Activated T-cell treated with anti-CD3 and anti-CD28 coated beads, Interleukin-2, amount 50 U/mL, for 24 hours (primary cell): ENCODE data around the gene CREBL2.
"Not testable (repeated sequence)": the region's sequence is repeated elsewhere in the genome, so short reads cannot be mapped to it uniquely, and the experiment has no call there.

Source experiments
- DNase-seq: peaks from one replicate; pipeline ENCODE4 v3.0.0-alpha.2; 2020
- H3K27ac Mint-ChIP-seq: 2 replicates; pipeline ENCODE4 v1.8.0; 2020; ENCODE audit warnings: mild to moderate bottlenecking, mixed read lengths
- H3K27me3 Mint-ChIP-seq: 2 replicates; pipeline ENCODE4 v1.8.0; 2020; ENCODE audit warnings: mixed read lengths
- H3K36me3 Mint-ChIP-seq: 2 replicates; pipeline ENCODE4 v1.8.0; 2020; ENCODE audit warnings: low read depth, mixed read lengths
- H3K4me1 Mint-ChIP-seq: 2 replicates; pipeline ENCODE4 v1.8.0; 2020; ENCODE audit warnings: low read depth, mixed read lengths
- H3K4me3 Mint-ChIP-seq: 2 replicates; pipeline ENCODE4 v1.8.0; 2020; ENCODE audit warnings: mild to moderate bottlenecking, moderate library complexity, mixed read lengths
- H3K9me3 Mint-ChIP-seq: 2 replicates; pipeline ENCODE4 v1.8.0; 2020; ENCODE audit warnings: mixed read lengths

CREBL2 gene

GRCh38 chr12:12610711-12611110 lies 965 bp upstream of the CREBL2 start:
- peak overlapping the region; percentile 99 for H3K27ac Mint-ChIP-seq
- H3K9me3 Mint-ChIP-seq, result no peaks in the 10 kb centered on the region

GRCh38 chr12:12612358-12612757 lies 682 bp downstream of the CREBL2 start:
- no peaks in the 10 kb centered on the region for H3K9me3 Mint-ChIP-seq
- no peaks in the 10 kb centered on the region for H3K27me3 Mint-ChIP-seq
- no peak for DNase-seq
- H3K36me3 Mint-ChIP-seq, result peaks cover 40% of the 10 kb centered on the region
- H3K27ac Mint-ChIP-seq, result peak overlapping the region; percentile 99
- H3K4me1 Mint-ChIP-seq, result peaks cover 73% of the 10 kb centered on the region
- H3K4me3 Mint-ChIP-seq, result peak overlapping the region; percentile 96

More at GRCh38 chr12:12610711-12611110, 965 bp upstream of the CREBL2 start:
- H3K36me3 Mint-ChIP-seq, result peaks cover 30% of the 10 kb centered on the region
- no peak for DNase-seq
- H3K4me1 Mint-ChIP-seq, result peaks cover 71% of the 10 kb centered on the region
- no peaks in the 10 kb centered on the region for H3K27me3 Mint-ChIP-seq
- peak overlapping the region; percentile 96 for H3K4me3 Mint-ChIP-seq

- Mint-ChIP-seq H3K9me3 (no peaks in the 10 kb centered on the region), H3K27ac (peak overlapping the region; percentile 99), H3K36me3 (peaks cover 49% of the 10 kb centered on the region), H3K27me3 (no peaks in the 10 kb centered on the region), H3K4me3 (peak overlapping the region; percentile 96), H3K4me1 (peaks cover 67% of the 10 kb centered on the region)
- DNase-seq, result no peak
Observed at GRCh38 chr12:12613344-12613743, 1.7 kb downstream of the CREBL2 start.

- H3K27me3 Mint-ChIP-seq, result no peaks in the 10 kb centered on the region
- H3K4me1 Mint-ChIP-seq, result peaks cover 63% of the 10 kb centered on the region
- H3K36me3 Mint-ChIP-seq, result peaks cover 57% of the 10 kb centered on the region
- peak overlapping the region; percentile 79 for H3K27ac Mint-ChIP-seq
- peak overlapping the region; percentile 3 for H3K4me3 Mint-ChIP-seq
- H3K9me3 Mint-ChIP-seq, result no peaks in the 10 kb centered on the region
- DNase-seq, result no peak
Observed at GRCh38 chr12:12614342-12614741, 2.7 kb downstream of the CREBL2 start.

- Mint-ChIP-seq H3K36me3 (peaks cover 65% of the 10 kb centered on the region), H3K4me1 (peaks cover 68% of the 10 kb centered on the region), H3K27me3 (no peaks in the 10 kb centered on the region), H3K9me3 (no peaks in the 10 kb centered on the region), H3K27ac (peak overlapping the region; percentile 85), H3K4me3 (no peak overlapping the region)
- no peak for DNase-seq
Observed at GRCh38 chr12:12616512-12617310, 5.0 kb downstream of the CREBL2 start.

GRCh38 chr12:12618064-12618463 lies 6.4 kb downstream of the CREBL2 start:
- H3K9me3 Mint-ChIP-seq, H3K4me3 Mint-ChIP-seq, H3K27ac Mint-ChIP-seq, DNase-seq, H3K27me3 Mint-ChIP-seq: not testable (repeated sequence)
- Mint-ChIP-seq H3K4me1 (peaks cover 72% of the 10 kb centered on the region), H3K36me3 (peaks cover 56% of the 10 kb centered on the region)

- H3K4me3 Mint-ChIP-seq, result no peak overlapping the region
- no peaks in the 10 kb centered on the region for H3K9me3 Mint-ChIP-seq
- DNase-seq, result no peak
- H3K27me3 Mint-ChIP-seq, result no peaks in the 10 kb centered on the region
- peaks cover 50% of the 10 kb centered on the region for H3K36me3 Mint-ChIP-seq
- peaks cover 80% of the 10 kb centered on the region for H3K4me1 Mint-ChIP-seq
- H3K27ac Mint-ChIP-seq, result peak overlapping the region; percentile 31
Observed at GRCh38 chr12:12620730-12621315, 9.1 kb downstream of the CREBL2 start.

GRCh38 chr12:12622418-12622817 lies 10.7 kb downstream of the CREBL2 start:
- DNase-seq, result no peak
- peaks cover 77% of the 10 kb centered on the region for H3K4me1 Mint-ChIP-seq
- H3K36me3 Mint-ChIP-seq, result peaks cover 41% of the 10 kb centered on the region
- H3K27me3 Mint-ChIP-seq, result no peaks in the 10 kb centered on the region
- H3K4me3 Mint-ChIP-seq, result peak overlapping the region; percentile 16
- no peaks in the 10 kb centered on the region for H3K9me3 Mint-ChIP-seq
- peak overlapping the region; percentile 82 for H3K27ac Mint-ChIP-seq

- Mint-ChIP-seq H3K4me1 (peaks cover 93% of the 10 kb centered on the region), H3K27ac (no peak overlapping the region), H3K4me3 (no peak overlapping the region), H3K36me3 (peaks cover 25% of the 10 kb centered on the region), H3K27me3 (no peaks in the 10 kb centered on the region), H3K9me3 (no peaks in the 10 kb centered on the region)
- no peak for DNase-seq
Observed at GRCh38 chr12:12624498-12624992, 12.9 kb downstream of the CREBL2 start.

GRCh38 chr12:12626471-12626870 lies 14.8 kb downstream of the CREBL2 start:
- H3K36me3 Mint-ChIP-seq, result peaks cover 17% of the 10 kb centered on the region
- no peak for DNase-seq
- H3K9me3 Mint-ChIP-seq, result no peaks in the 10 kb centered on the region
- H3K4me1 Mint-ChIP-seq, result peaks cover 95% of the 10 kb centered on the region
- H3K27me3 Mint-ChIP-seq, result no peaks in the 10 kb centered on the region
- H3K4me3 Mint-ChIP-seq, result no peak overlapping the region
- H3K27ac Mint-ChIP-seq, result no peak overlapping the region

GRCh38 chr12:12627308-12627827 lies 15.7 kb downstream of the CREBL2 start:
- no peaks in the 10 kb centered on the region for H3K27me3 Mint-ChIP-seq
- no peak overlapping the region for H3K4me3 Mint-ChIP-seq
- no peak for DNase-seq
- H3K27ac Mint-ChIP-seq, result no peak overlapping the region
- H3K36me3 Mint-ChIP-seq, result peaks cover 17% of the 10 kb centered on the region
- peaks cover 89% of the 10 kb centered on the region for H3K4me1 Mint-ChIP-seq
- no peaks in the 10 kb centered on the region for H3K9me3 Mint-ChIP-seq

GRCh38 chr12:12628013-12628412 lies 16.3 kb downstream of the CREBL2 start:
- no peaks in the 10 kb centered on the region for H3K27me3 Mint-ChIP-seq
- no peak overlapping the region for H3K4me3 Mint-ChIP-seq
- DNase-seq, result no peak
- no peak overlapping the region for H3K27ac Mint-ChIP-seq
- peaks cover 17% of the 10 kb centered on the region for H3K36me3 Mint-ChIP-seq
- H3K9me3 Mint-ChIP-seq, result no peaks in the 10 kb centered on the region
- H3K4me1 Mint-ChIP-seq, result peaks cover 84% of the 10 kb centered on the region

- Mint-ChIP-seq H3K4me3 (no peak overlapping the region), H3K9me3 (no peaks in the 10 kb centered on the region), H3K36me3 (peaks cover 23% of the 10 kb centered on the region), H3K27me3 (no peaks in the 10 kb centered on the region), H3K4me1 (peaks cover 65% of the 10 kb centered on the region), H3K27ac (peak overlapping the region; percentile 17)
- DNase-seq, result no peak
Observed at GRCh38 chr12:12630850-12631249, 19.2 kb downstream of the CREBL2 start.

- Mint-ChIP-seq H3K36me3 (peaks cover 63% of the 10 kb centered on the region), H3K27me3 (no peaks in the 10 kb centered on the region), H3K27ac (no peak overlapping the region), H3K9me3 (peaks cover 9% of the 10 kb centered on the region), H3K4me1 (peaks cover 28% of the 10 kb centered on the region), H3K4me3 (no peak overlapping the region)
- no peak for DNase-seq
Observed at GRCh38 chr12:12635651-12636050, 24.0 kb downstream of the CREBL2 start.

GRCh38 chr12:12636641-12637040 lies 25.0 kb downstream of the CREBL2 start:
- peaks cover 18% of the 10 kb centered on the region for H3K4me1 Mint-ChIP-seq
- H3K27ac Mint-ChIP-seq, result peak overlapping the region; percentile 49
- DNase-seq, result no peak

More at GRCh38 chr12:12636641-12637040, 25.0 kb downstream of the CREBL2 start:
- no peaks in the 10 kb centered on the region for H3K27me3 Mint-ChIP-seq
- peaks cover 9% of the 10 kb centered on the region for H3K9me3 Mint-ChIP-seq
- no peak overlapping the region for H3K4me3 Mint-ChIP-seq
- peaks cover 66% of the 10 kb centered on the region for H3K36me3 Mint-ChIP-seq
